GM04503 (cell line): ENCODE data around the gene PPARD.

Experiments used
- DNase-seq: peaks from one replicate; pipeline ENCODE4 v3.0.0-alpha.2; 2012; ENCODE audit warnings: low read depth

PPARD gene

DNA sequence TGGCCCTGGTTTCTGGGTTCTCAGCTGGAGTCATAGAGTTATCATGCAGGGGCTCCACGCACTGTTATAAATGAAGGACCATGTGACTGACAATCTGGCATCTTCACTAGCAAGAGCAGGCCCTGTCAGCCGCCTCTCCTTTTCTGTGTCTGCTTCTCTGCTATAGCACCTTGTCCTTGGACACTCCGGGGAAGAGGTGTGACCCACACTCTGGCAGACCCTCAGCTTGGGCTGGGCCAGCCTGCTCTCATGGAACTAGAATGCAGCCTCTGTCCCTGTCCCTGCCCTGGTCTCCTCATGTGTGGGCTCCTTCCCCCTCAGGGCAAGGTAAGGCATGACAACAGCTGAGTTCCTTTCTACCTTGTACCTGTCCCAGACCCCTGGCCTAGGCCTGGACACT, 98.8 kb downstream of the PPARD start:
- DNase-seq = no peak

DNA sequence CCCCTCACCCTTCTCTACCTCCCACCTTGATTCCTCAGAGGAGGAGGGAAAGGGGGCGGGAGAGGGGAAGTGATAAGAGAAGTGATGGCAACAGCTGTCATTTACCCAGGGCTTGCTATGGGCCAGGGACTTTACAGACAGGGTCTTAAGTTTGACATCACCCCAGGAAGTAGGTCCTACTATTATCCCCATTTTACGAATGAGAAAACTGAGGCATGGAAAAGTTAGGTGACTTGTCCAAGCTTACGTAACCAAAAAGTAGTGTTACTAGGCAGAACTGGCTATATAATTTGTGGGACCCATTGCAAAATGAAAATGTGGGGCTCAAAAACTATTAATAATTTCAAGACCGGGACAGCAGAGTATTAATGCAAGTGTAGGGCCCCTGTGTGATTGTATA, 99.3 kb downstream of the PPARD start:
- DNase-seq = no peak

DNA sequence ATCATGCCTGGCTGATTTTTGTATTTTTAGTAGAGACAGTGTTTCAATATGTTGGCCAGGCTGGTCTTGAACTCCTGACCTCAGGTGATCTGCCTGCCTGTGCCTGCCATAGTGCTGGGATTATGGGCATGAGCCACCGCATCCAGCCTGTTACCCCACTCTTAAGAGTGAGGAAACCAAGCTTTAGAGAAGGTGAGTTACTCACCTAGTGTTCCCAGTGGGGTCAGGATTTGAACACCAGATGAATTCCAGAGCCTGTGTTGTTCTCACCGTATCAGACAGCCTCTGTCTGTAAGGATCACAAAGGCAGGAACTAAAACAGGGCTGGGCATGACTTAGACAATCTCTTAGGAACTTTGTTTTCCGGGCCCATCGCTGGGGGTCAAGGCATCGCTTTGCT, 100.3 kb downstream of the PPARD start:
- DNase-seq = no peak

DNA sequence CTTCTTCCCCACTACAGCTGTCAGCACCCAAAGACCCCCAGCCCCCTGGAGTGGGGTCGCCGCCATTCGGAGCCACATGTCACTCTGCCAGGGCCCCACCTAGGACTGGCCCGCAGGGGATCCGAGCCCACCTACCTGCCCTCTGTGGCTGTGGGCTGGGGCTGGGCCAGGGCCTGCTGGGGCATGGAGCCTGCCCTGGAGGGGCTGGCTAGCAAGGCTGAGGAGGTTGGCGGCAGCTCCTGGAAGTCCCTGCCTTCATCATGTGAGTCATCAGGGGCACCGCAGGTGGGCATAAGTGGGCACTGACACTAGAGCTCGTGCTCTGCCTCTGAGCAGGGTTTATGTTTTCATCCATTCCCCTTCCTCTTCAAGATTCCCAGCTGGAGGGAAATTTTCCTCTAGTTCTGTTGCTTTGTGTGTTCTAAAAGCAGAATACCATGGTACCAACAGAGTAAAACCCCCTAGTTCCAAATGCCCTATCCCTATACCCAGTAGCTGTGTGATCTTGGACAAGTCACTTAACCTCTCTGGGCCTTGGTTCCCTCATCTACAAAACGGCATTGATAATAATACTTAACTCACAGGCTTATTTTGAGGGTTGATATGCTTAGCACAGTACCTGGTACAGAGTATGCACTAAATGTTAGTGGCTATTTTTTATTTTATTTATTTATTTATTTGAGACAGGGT, 101.1 kb downstream of the PPARD start:
- DNase-seq = no peak

DNA sequence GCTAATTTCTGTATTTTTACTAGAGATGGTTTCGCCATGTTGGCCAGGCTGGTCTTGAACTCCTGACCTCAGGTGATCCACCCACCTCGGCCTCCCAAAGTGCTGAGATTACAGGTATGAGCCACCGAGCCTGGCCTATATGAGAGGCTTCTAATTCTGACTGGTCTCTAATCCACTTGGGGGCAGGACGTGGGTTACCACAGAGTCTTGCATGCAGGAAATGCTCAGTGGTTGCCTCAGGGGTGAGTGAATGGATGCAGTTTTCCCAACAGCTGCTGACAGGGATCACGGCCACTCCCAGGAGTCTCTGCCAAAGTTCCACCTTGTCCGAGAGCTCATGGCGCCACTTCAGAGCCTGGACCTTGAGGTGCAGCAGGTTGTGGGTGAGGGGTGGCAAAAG, 103.3 kb downstream of the PPARD start:
- DNase-seq = no peak

DNA sequence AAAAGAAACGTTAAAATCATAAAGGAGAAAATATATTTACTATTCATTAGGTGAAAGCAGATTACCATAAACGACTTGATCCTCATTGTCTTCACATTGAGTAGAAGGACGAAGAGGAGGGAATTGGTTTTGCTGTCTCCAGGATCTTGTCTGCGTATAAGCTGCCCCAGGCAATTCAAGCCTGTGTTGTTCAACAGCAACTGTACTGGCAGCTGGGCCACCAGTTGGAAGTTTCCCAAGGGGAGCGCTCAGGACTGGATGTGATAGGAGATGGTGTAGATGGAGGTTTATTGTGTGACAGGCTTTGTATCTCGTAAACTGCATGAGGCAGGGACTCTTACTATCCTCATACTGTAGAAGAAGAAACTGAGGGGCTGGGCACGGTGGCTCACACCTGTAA, 105.8 kb downstream of the PPARD start:
- DNase-seq = no peak

DNA sequence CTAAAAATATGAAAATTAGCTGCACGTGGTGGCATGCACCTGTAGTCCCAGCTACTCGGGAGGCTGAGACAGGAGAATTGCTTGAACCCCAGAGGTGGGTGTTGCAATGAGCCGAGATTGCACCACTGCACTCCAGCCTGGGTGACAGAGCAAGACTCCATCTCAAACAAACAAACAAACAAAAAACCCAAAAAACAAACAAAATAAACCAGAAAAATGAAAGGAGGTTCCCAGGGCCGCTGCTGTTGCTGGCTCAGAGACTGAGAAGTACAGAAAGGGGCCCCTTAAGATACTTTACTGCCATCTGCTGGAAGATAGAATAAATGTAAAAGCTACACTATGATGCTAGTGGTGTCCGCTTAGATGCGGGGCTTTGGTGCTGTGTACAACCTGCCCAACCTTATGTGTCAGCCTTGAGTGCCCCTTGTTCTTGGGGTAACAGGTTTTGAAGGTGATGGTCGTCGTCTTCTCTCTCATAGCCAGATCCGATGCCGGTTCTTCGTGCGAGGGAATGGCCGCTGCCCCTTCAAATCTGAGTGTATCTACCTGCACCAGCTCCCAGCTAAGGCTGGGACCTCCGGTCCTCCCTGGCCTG, 107.0 kb downstream of the PPARD start:
- no peak for DNase-seq

DNA sequence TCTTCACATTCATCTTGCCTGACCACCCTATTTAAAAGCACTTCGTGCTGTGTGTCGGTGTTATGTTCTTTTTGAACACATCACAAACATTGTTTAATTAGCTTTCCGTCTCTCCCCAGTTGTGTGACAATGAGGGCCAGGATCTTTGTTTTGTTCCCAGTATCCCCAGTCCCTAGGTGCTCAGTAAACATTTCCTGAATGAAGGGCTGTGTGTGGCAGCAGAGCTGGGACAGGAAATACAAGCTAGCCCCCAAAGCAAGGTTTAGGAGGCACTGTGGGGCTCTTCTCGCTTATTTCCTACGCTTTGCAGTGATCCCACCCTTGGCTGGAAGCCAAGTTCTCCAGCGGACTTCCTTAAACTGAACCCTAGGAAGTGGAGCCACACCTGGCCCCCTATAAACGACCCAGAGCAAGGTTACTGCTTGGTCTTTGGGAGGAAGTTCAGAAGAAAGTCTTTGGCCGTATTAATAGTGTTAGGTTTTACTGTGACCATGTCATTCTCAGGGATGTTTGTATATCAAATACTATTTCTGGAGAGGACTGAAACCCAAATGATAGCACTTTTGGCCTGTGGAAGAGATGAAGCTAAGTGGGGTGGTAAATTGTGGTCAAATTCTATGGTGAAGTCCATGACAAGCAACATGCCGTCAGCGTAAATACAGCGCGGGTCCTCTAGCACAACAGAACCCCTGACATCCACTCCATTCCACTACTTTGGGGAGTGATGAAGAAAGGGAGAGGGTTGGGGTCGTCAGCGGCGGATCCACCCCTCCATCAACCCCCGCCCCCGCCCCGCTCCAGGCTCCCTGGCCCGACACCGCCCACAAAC, 109.2 kb downstream of the PPARD start:
- DNase-seq = no peak

DNA sequence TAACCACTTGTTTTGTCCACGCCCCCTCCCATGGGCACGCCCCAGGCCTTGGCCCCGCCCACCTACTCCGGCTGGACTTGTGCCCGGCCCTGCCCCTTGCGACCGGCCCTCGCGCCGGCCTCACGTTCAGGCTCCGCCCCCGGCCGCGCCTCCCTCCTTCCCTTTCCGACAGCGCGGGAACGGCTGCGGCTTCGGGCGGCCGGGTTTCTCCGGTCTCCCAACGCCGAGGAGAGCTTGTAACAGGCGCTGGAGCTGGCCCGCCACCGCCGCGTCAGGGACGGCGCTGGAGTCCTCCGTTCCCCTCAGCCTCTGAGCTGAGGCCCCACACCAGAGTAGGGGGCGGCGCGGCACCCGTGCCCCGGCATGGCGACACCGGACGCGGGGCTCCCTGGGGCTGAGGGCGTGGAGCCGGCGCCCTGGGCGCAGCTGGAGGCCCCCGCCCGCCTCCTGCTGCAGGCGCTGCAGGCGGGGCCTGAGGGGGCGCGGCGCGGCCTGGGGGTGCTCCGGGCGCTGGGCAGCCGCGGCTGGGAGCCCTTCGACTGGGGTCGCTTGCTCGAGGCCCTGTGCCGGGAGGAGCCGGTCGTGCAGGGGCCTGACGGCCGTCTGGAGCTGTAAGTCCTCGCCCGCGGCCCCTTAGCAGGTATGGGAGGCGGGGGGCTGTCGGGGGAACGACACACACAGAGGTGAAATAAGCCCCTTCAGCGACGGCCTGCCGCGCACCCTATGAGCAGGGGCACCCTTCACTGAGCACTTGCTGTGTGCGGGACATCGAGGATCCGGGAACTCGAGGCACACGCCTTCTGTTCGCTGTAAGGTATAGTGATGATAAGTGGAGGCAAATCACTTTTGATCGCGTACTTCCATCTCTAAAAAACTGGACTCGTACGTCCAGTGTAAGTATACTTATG, 110.1 kb downstream of the PPARD start, which contains the start of gene FANCE:
Gene FANCE, plus strand, starts transcription at position 156 of the 908 bp plus-strand sequence. Its CDS starts 208 bp downstream, at position 364.
- DNase-seq = no peak

DNA sequence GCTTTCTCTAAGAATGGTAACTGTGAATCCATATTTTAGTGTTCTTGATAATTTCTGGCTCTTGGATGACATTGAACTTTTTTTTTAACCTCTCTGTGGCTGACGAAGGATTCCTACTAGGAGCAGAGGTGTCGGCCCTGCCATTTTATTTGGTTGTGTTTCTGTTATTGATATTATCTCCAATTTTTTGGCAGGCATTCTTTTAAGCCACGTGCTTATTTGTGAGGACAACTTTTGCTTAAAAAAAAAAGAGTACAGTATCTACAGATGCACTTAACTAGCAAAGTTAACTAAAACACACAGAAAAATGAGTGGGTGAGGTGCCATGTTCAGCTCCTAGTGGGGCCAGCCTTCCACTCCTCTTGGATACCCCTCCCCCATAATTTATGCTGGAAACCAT, 110.9 kb downstream of the PPARD start:
- no peak for DNase-seq

DNA sequence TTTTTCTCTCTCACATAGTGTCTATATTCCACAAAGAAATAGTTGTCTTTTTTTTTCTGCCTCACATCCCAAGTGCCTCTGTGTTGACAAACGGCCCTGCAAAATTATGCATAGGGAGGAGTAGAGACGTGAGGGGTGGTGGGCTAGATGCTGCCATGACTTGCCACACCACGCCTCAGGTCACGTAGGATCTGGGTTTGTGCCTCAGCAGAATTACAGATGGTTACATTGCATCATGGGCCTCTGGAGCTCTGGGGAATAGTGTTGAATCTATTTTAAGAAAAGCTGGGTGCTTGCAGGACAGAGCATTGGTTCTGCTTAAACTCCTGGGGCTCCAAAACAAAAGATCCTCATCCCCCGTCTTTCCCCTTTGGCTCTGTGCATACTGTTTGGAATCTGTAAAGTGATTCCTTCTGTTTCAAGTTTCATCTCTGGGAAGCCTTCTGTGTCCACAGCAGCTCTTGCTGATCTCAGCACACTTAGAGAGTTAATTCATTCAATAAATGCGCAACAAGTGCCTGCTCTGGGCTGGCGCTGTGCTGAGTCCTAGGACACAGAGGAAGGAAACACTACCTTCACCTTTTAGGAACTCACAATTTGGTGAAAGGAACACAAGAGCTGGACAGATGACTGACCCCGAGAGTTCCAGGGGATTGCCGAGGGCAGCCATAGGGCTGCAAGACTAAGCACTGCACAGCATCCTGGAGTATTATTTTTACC, 112.2 kb downstream of the PPARD start:
- DNase-seq = no peak

DNA sequence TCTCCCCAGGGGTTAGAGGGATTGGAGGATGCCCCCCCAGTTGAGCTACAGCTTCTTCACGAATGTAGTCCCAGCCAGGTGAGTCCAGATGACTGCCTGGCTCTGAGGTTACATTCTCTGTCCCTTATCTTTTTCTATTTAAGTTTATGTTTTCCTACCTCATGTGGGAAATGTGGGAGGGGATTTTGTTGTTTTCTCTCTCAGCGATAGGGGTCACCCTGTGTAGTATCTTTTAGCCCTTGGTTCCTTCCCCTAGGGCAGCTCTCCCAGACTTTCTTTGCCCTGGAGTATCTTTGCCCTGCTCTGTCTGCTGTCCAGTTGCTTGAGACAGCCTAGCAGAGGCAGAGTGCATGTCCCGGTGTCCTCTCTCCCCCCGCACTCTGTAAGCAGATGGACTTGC, 115.5 kb downstream of the PPARD start:
- no peak for DNase-seq

DNA sequence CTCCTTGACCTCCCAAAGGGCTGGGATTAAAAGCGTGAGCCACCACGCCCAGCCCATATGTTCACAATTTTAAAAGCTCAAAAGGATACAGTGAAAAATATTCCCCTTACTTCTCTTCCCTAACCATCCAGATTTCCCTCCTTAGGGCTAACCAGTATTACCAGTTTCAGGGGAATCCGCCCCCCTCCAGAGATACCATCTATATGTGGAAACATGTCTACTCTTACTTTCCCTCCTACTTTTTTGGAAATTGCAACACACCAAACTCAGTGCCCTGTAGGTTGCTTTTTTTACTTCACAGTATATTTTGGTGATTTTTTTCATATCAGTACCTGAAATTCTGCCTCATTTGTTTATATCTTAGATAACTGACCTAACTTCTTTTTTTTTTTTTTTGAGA, 118.9 kb downstream of the PPARD start:
- DNase-seq = no peak

DNA sequence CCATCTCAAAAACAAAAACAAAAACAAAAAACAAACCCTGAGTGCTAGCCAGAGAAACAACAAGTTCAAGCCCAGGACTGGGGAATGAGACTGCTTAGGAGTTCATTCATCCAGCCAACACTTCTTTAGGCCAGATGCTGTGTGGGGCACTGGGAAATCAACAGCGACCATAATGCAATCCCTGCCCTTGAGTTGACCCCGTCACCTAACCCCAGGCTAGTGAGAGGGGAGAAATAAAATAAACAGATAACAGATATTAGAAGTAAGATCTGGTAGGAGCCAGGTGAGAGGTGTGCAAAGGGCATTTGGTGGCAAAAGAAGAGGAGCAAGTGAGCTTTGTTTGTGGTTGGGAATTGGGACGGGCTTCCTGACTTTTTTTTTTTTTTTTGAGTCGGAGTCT, 120.9 kb downstream of the PPARD start:
- DNase-seq = no peak

DNA sequence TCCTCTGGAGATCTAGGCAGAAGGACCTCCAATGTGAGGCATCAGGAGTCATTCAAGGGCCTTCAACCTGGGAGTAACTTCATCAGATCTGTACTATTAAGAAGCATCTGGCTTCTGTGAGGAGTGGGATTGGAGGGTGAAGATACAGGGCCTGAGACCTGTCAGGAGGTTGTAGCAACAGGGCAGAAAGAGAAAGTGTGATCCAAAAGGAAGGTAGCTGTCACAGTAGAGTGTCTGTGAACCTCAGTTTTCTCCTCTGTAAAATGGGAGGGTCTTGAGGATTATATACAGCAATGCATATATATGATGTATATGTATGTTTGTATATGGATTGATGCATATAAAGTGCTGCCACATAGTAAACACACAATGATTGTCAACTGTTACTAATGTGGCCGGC, 123.3 kb downstream of the PPARD start:
- no peak for DNase-seq

DNA sequence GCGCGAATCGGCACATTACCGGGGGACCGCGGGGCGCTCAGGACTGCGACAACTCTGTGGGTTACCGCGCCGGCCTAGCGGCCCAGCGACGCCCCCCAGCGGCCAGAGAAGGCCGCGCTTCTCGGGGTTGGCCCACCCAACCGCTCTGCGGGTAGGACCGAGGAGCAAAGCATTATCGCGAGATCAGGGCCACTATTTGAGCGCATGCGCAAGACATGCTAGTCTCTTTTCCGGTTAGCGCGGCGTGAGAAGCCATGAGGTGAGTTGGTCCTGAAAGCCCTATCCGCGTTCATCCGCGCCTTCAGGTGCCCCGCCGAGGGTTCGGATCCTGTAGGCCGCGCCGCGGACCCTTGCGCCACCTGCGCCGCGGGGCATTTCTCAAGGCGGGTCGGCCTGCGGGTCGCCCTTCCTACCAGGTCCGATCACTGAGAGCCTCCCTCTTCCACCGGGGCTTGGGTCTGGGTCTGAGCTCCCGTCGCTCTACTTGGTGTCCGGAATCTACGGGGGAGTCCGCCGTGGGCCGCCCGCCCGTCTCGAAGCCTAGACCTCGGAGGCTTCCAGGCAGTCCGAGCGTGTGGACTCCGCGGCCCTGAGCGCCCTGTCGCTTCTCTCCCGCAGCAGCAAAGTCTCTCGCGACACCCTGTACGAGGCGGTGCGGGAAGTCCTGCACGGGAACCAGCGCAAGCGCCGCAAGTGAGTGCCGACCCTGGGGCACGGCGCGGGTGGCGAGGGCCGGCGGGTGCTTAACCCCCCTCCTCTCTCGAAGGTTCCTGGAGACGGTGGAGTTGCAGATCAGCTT, 126.0 kb downstream of the PPARD start, which contains the start of gene RPL10A:
Gene RPL10A, plus strand, starts transcription at position 221 of the 799 bp plus-strand sequence. Its CDS starts 34 bp downstream, at position 255.
- DNase-seq = peak; percentile 77

DNA sequence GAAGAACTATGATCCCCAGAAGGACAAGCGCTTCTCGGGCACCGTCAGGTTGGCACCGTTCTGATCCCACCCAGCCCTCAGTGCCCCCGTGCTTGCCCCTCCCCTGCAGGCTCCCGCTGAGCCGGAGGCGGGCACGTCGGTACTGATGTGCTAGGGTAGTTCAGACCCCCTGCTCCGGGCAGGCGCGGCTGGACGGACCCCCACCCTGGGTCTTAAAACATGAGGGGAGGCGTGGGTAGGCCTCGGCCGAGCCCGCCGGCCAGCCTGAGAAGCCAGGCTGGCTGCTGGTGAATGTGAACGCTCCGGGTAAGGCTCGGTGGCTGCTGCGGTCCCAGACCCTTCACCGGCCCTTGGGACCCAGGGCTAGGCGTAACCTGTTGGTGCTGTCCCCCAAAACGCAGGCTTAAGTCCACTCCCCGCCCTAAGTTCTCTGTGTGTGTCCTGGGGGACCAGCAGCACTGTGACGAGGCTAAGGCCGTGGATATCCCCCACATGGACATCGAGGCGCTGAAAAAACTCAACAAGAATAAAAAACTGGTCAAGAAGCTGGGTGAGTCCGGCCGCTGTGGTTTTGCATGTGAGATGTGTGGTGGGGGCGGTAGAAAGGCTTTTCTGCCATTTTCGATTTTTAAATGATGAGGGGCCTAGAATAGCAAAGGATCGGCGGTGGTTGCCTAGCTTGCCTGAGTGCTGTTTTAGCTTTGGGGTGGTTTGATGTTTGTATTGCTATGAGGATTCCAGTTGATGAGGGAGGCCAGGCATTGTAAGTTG, 126.8 kb downstream of the PPARD start:
- DNase-seq = no peak

DNA sequence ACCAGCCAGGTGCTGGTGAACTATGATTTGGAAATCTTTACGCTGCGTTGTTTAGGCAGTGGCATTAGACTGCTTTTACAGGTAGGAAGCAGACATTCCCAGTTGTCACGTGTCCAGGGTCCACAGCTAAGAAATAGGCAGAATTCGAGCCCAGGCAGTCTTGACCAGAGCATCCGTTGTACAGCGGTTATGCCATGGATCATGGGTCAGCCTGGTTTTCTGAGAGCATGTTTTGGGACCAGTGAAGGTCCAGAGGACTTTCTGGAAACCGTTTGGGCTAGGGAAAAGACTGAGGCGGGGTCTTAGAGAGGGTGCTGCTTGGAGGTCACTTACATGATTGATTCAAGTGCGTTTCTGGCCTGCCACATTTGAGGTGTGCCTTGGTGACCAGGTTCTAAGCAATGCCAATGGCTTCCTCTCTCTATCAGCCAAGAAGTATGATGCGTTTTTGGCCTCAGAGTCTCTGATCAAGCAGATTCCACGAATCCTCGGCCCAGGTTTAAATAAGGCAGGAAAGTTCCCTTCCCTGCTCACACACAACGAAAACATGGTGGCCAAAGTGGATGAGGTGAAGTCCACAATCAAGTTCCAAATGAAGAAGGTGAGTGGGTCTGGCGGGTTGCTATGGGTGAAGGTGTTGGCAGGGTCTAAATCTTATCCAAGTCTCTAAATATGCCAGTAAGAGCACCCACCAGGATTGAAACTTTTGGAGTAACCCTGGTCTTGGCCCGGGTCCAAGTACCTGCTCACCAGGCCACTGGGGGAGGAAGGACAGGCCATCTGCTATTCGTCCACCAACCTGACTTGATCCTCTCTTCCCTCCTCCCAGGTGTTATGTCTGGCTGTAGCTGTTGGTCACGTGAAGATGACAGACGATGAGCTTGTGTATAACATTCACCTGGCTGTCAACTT, 127.6 kb downstream of the PPARD start:
- DNase-seq = no peak
